Measurements from ENCODE around the gene TINCR.

- no peak for TF ChIP-seq POLR2A (IDR thresholded peaks at IDR 0.05)
- TF ChIP-seq EP300 (IDR thresholded peaks at IDR 0.05; ENCODE audit: low read depth): no peak
- TF ChIP-seq CTCF (IDR thresholded peaks at IDR 0.05): no peak
Observed at GRCh38 chr19:5557691-5558090, 10.1 kb downstream of the TINCR start.
